Suppressor macrophage treated with lipopolysaccharide for 1 hour (primary cell): ENCODE measurements around the gene CTRL.
"Not testable (repeated sequence)": the region's sequence is repeated elsewhere in the genome, so short reads cannot be mapped to it uniquely, and the experiment has no call there.

Experiments used
- DNase-seq, 3 donors: peaks; one replicate each; pipeline ENCODE4 v3.0.0-alpha.2; 2020 to 2022

Gene CTRL

GRCh38 chr16:67940446-67941089 lies 8.9 kb upstream of the CTRL start:
- no peak for DNase-seq

- DNase-seq: no peak
Measured at GRCh38 chr16:67939507-67940445, 8.1 kb upstream of the CTRL start.

- DNase-seq: not testable (repeated sequence)
Measured at GRCh38 chr16:67937713-67938112, 6.1 kb upstream of the CTRL start.

GRCh38 chr16:67936880-67937605 lies 5.4 kb upstream of the CTRL start:
- DNase-seq: peak; percentile 92 to 95 (median 95)

GRCh38 chr16:67936124-67936879 lies 4.6 kb upstream of the CTRL start, which contains the start of gene PSMB10:
PSMB10 (minus strand) TSS chr16:67936850; CDS start chr16:67936749, 101 bp downstream.
- DNase-seq: no peak

- DNase-seq: peak; percentile 87 to 92 (median 87)
Measured at GRCh38 chr16:67935402-67936123, 3.9 kb upstream of the CTRL start.

GRCh38 chr16:67935101-67935401 lies 3.4 kb upstream of the CTRL start:
- DNase-seq: no peak

GRCh38 chr16:67934306-67935100 lies 2.8 kb upstream of the CTRL start:
- no peak for DNase-seq

- no peak for DNase-seq
Measured at GRCh38 chr16:67933805-67934204, 2.1 kb upstream of the CTRL start.

- DNase-seq: no peak
Measured at GRCh38 chr16:67932462-67932840, 789 bp upstream of the CTRL start.

GRCh38 chr16:67930678-67931211 lies 917 bp downstream of the CTRL start:
- no peak for DNase-seq

- DNase-seq: no peak
Measured at GRCh38 chr16:67930191-67930590, 1.5 kb downstream of the CTRL start.

GRCh38 chr16:67928561-67929364 lies 2.9 kb downstream of the CTRL start:
- peak; percentile 65 to 78 (median 71) for DNase-seq

GRCh38 chr16:67928147-67928546 lies 3.5 kb downstream of the CTRL start:
- DNase-seq: no peak

GRCh38 chr16:67927131-67927941 lies 4.3 kb downstream of the CTRL start:
- no peak for DNase-seq

- no peak for DNase-seq
Measured at GRCh38 chr16:67926181-67926750, 5.4 kb downstream of the CTRL start.

GRCh38 chr16:67924140-67924906 lies 7.3 kb downstream of the CTRL start:
- DNase-seq: no peak
